Kidney (tissue), 14 donors: Measurements from ENCODE around the gene RAB43. TPM values are rescaled to one million over a fixed set of nuclear protein-coding genes. Genes with fewer than 3 reads are reported as not detected.
A peak's percentile ranks its signal among the peaks of the same experiment; 100 is the strongest.
"Not testable (repeated sequence)": the region's sequence is repeated elsewhere in the genome, so short reads cannot be mapped to it uniquely, and the experiment has no call there.

Experiments used
- DNase-seq, 5 donors: peaks; one replicate each; pipeline ENCODE4 v3.0.0-alpha.2; 2013 to 2020
- FAIRE-seq: peaks from 2 replicates; lab custom pipeline; 2012; peaks lifted over from hg19 to GRCh38; lab: Jason Lieb, UNC
- H3K27ac ChIP-seq, 2 donors: one replicate each; pipeline ENCODE4 v1.7.0; 2013; ENCODE audit warnings: low read depth in 2 of 2, low read length in 2 of 2, inconsistent platforms in 1 of 2
- H3K27me3 ChIP-seq: one replicate; pipeline ENCODE4 v1.7.1; 2013; ENCODE audit warnings: low read length, inconsistent platforms; ENCODE audit not compliant: control insufficient read depth, insufficient read depth
- H3K36me3 ChIP-seq, 3 donors: one replicate each; pipeline versions ENCODE4 v1.7.0 to v1.7.1; 2013; ENCODE audit warnings: low read length in 3 of 3, control low read depth in 1 of 3, inconsistent platforms in 1 of 3; ENCODE audit not compliant: insufficient read depth in 3 of 3, control insufficient read depth in 2 of 3
- H3K4me1 ChIP-seq, 3 donors: one replicate each; pipeline versions ENCODE4 v1.7.0 to v1.7.1; 2013; ENCODE audit warnings: low read length in 3 of 3, inconsistent platforms in 1 of 3, low read depth in 1 of 3; ENCODE audit not compliant: control insufficient read depth in 2 of 3, insufficient read depth in 2 of 3
- H3K4me3 ChIP-seq, 3 donors: one replicate each; pipeline versions ENCODE4 v1.7.0 to v1.8.1; 2013; ENCODE audit warnings: low read length in 3 of 3, control low read depth in 1 of 3, inconsistent platforms in 1 of 3
- H3K9ac ChIP-seq, 3 donors: one replicate each; pipeline versions ENCODE4 v1.7.0 to v1.7.1; 2013; ENCODE audit warnings: low read length in 3 of 3, control low read depth in 1 of 3, inconsistent platforms in 1 of 3
- H3K9me3 ChIP-seq, 3 donors: one replicate each; pipeline versions ENCODE4 v1.7.0 to v1.7.1; 2013; ENCODE audit warnings: low read length in 3 of 3, control low read depth in 1 of 3, inconsistent platforms in 1 of 3; ENCODE audit not compliant: control insufficient read depth in 2 of 3, insufficient read depth in 1 of 3
- CTCF ChIP-seq: IDR thresholded peaks from 3 replicates; pipeline ENCODE4 v1.5.1; 2012; ENCODE audit warnings: mild to moderate bottlenecking, moderate library complexity, borderline replicate concordance; ENCODE audit not compliant: insufficient read depth; ENCODE audit errors: extremely low read depth
- intact Hi-C: fragments of 100-400 bp; cut with DNase I; formaldehyde crosslinking; loops from one replicate; pipeline ENCODE4 v1.11.1; 2022
- polyA plus RNA-seq: library from polyadenylated mRNA; stranded (reverse); fragments of 350-450 nt; fragmentation: Illumina TruSeq; extraction: RNeasy Lipid Tissue Mini Kit (QIAGEN cat#74804); gene quantifications from one replicate; pipeline ENCODE4 v1.2.3, GENCODE V29; 2014; ENCODE audit warnings: low read depth, low replicate concordance; ENCODE audit not compliant: insufficient read depth
- total RNA-seq: library from RNA; stranded (reverse); fragmentation: NEBNext Ultra II Directional; extraction: Animal tissue kit (Norgen Biotek cat#: 25700); gene quantifications from one replicate; pipeline ENCODE4 v1.2.1, GENCODE V29; 2021
- donor health status: control.
- donor health status: control.
- donor health status: control.
- donor health status: control.
- donor health status: control.
- donor health status: DM: yes; HTN: yes; CAD: no.
- donor health status: Normal renal cell carcinoma (clear cell type).

RAB43 gene
- total and polyA plus RNA-seq, 2 donors from 2014 or later: 5.5 to 27.6 TPM

GRCh38 chr3:129095285-129095684 lies 26.3 kb downstream of the RAB43 start:
- Histone ChIP-seq H3K9ac (no peak overlapping the region), H3K4me3 (no peak overlapping the region), H3K9me3 (no peaks in the 10 kb centered on the region), H3K27me3 (no peaks in the 10 kb centered on the region), H3K4me1 (no peaks in the 10 kb centered on the region), H3K27ac (no peak overlapping the region), H3K36me3 (peaks cover 0 to 11% (median 9%) of the 10 kb centered on the region in 3 donors)
- DNase-seq (no peak), FAIRE-seq (no peak)
- intact Hi-C loops: no loop called here
- TF ChIP-seq CTCF: no peak

GRCh38 chr3:129088312-129088711 lies 33.3 kb downstream of the RAB43 start:
- H3K27ac ChIP-seq, H3K9ac ChIP-seq, FAIRE-seq, H3K4me3 ChIP-seq, DNase-seq, H3K36me3 ChIP-seq, H3K27me3 ChIP-seq, H3K4me1 ChIP-seq, H3K9me3 ChIP-seq, intact Hi-C loops: not testable (repeated sequence)

- H3K27me3 ChIP-seq, H3K4me3 ChIP-seq, H3K4me1 ChIP-seq, FAIRE-seq, intact Hi-C loops, H3K9me3 ChIP-seq, H3K27ac ChIP-seq, H3K9ac ChIP-seq, H3K36me3 ChIP-seq: not testable (repeated sequence)
- peak in 2 of 5 donors; percentile 45 to 49 for DNase-seq
Observed at GRCh38 chr3:129087904-129088303, 33.7 kb downstream of the RAB43 start.

- FAIRE-seq (no peak), DNase-seq (no peak)
- no peaks in the 10 kb centered on the region for H3K27me3 ChIP-seq
- H3K27ac ChIP-seq: peak overlapping the region; percentile 32 to 69
- no peaks in the 10 kb centered on the region for H3K9me3 ChIP-seq
- TF ChIP-seq CTCF: no peak
- H3K4me3 ChIP-seq: no peak overlapping the region
- intact Hi-C loops: no loop called here
- peaks cover 0 to 1% (median 0%) of the 10 kb centered on the region in 3 donors for H3K36me3 ChIP-seq
- no peaks in the 10 kb centered on the region for H3K4me1 ChIP-seq
- no peak overlapping the region for H3K9ac ChIP-seq
Observed at GRCh38 chr3:129087138-129087702, 34.4 kb downstream of the RAB43 start.
